ENCODE measurements around the gene CHRNA1. TPM values are rescaled to one million over a fixed set of nuclear protein-coding genes. Genes with fewer than 3 reads are reported as not detected.

Gene CHRNA1
- total and polyA plus RNA-seq, 12 donors: 0.37 TPM; not detected in 11

DNA sequence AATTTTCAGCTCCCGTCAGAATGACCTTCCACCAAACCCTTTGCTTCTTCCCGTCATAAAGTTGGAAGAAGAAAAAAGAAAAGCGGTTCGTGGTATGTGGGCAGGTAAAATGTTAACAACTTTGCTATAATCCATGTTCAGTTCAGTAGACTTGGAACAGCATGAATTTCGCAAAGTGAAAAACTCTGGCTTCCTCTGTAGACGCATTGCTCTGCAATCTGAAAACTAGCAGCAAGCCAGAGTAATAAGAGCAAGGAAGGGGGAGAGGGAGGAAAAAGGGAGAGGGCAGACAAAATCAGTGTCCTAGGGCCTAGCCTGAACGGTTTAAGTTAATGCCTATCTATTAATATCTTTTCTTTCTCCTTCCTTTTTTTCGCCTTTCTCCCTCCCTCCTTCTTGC, 26.7 kb upstream of the CHRNA1 start:
- intact Hi-C loops (cut with DNase I): no loop called here
- DNase-seq: no peak
- H3K4me1 ChIP-seq (replicated peaks in 1 of 2): no peaks in the 10 kb centered on the region
- no peaks in the 10 kb centered on the region for H3K9me3 ChIP-seq (replicated peaks in 1 of 3)
- H3K4me3 ChIP-seq: no peak overlapping the region
- WGBS, 4 donors: 79 to 85% (median 82%) methylated on average over 8 of the region's 8 CpGs
- no peak overlapping the region for H3K27ac ChIP-seq
- TF ChIP-seq POLR2A (IDR thresholded peaks at IDR 0.05): no peak
- TF ChIP-seq, protein P1, sequence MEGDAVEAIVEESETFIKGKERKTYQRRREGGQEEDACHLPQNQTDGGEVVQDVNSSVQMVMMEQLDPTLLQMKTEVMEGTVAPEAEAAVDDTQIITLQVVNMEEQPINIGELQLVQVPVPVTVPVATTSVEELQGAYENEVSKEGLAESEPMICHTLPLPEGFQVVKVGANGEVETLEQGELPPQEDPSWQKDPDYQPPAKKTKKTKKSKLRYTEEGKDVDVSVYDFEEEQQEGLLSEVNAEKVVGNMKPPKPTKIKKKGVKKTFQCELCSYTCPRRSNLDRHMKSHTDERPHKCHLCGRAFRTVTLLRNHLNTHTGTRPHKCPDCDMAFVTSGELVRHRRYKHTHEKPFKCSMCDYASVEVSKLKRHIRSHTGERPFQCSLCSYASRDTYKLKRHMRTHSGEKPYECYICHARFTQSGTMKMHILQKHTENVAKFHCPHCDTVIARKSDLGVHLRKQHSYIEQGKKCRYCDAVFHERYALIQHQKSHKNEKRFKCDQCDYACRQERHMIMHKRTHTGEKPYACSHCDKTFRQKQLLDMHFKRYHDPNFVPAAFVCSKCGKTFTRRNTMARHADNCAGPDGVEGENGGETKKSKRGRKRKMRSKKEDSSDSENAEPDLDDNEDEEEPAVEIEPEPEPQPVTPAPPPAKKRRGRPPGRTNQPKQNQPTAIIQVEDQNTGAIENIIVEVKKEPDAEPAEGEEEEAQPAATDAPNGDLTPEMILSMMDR (IDR thresholded peaks at IDR 0.05): no peak
- no peaks in the 10 kb centered on the region for H3K27me3 ChIP-seq
- H3K36me3 ChIP-seq (replicated peaks in 1 of 2): no peaks in the 10 kb centered on the region

DNA sequence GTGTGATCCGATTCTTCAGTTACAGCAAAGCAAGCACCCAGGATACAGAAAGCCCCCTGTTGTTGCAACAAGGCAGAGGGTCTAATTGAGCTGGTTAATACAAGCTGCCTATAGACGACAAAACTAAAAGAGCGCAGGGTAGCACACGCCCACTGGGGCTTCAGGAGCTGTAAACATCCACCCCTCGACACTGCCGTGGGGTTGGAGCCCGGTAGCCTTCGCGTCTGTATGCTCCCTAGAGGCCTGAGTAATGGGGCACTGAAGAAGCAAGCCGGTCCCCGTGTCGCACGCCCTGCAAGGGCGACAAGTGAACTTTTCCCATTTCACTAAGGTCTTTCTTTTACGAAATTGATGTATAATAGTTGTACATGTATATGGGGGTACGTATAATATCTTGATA, 24.7 kb upstream of the CHRNA1 start:
- Histone ChIP-seq H3K27ac (no peak overlapping the region), H3K4me1 (replicated peaks in 1 of 2) (no peaks in the 10 kb centered on the region), H3K36me3 (replicated peaks in 1 of 2) (no peaks in the 10 kb centered on the region), H3K27me3 (no peaks in the 10 kb centered on the region), H3K9me3 (replicated peaks in 1 of 3) (no peaks in the 10 kb centered on the region), H3K4me3 (no peak overlapping the region)
- DNase-seq: no peak
- intact Hi-C loops (cut with DNase I): no loop called here
- WGBS, 4 donors: 87 to 89% (median 88%) methylated on average over 16 of the region's 16 CpGs
- TF ChIP-seq, protein P1 (IDR thresholded peaks at IDR 0.05): no peak
- no peak for TF ChIP-seq POLR2A (IDR thresholded peaks at IDR 0.05)

DNA sequence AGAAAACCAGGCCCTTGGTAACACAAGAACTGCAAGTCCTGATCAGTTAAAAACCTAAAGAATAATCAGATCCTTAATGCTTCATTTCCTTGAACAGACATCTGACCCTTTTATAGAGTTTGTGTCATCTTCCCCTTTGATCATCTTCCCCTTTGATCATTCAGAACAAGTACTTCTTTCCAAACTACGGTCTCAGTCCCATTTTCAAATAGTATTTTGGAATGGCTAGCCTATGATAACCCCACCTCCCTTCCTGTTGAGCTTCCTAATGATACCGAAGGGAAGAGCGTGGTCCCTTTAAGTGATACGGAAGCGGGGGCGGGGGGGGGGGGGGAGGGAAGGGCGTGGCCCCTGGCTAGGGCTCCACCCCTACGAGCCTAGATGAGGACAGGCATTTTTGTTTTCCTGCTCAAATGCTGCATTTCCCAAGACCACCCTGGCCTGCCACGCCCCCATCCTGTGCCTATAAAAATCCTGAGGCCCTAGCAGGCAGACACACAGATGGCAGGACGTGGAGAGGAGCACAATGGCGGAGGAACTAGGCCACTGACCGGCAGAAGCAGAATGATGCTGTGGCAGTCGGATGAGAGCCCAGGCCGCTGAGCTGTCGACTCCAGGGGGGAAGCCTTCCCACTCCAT, 24.1 kb upstream of the CHRNA1 start:
- no peak overlapping the region for H3K27ac ChIP-seq
- intact Hi-C loops (cut with DNase I): no loop called here
- no peak for DNase-seq
- H3K9me3 ChIP-seq (replicated peaks in 1 of 3): no peaks in the 10 kb centered on the region
- no peaks in the 10 kb centered on the region for H3K27me3 ChIP-seq
- H3K4me3 ChIP-seq: no peak overlapping the region
- H3K36me3 ChIP-seq (replicated peaks in 1 of 2): no peaks in the 10 kb centered on the region
- H3K4me1 ChIP-seq (replicated peaks in 1 of 2): no peaks in the 10 kb centered on the region
- TF ChIP-seq, protein P1 (IDR thresholded peaks at IDR 0.05): no peak
- no peak for TF ChIP-seq POLR2A (IDR thresholded peaks at IDR 0.05)
- 53 to 80% (median 63%) methylated on average over 11 to 15 of the region's 15 CpGs for WGBS, 4 donors

DNA sequence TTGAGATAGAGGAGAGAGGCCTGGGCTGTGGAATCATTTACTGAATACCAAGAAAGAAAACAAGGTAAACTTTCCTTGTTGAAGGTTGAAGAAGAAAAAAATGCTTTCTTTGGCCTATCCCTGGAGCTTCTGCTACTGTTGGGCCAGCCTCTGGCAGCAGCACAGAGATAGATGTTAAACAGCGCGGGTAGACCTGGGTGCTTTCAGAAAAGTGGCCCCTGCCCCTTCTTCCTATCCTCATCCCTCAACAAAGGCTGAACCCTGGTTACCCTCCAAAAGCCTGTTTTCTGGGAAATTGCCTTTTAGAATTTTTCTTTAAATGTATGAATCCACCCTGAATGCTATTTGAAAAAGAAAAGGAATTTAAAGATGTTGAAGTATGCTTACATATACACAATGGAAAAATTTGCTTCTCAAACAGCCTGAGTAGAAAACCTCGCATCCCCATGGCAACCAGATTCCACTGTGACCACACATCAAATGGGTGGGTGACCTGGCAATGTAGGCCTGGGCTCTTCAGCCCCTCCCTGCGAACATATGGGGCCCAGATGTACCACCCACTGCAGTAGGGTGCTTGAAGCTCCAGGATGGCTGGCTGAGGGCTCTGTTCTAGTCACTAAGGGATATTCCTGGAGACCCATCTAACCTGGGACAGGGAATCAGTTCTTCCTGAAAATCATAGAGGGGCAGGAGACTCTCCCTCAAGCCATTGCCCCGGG, 23.4 kb upstream of the CHRNA1 start:
- intact Hi-C loops (cut with DNase I): no loop called here
- H3K9me3 ChIP-seq (replicated peaks in 1 of 3): no peaks in the 10 kb centered on the region
- H3K4me1 ChIP-seq (replicated peaks in 1 of 2): no peaks in the 10 kb centered on the region
- no peak for TF ChIP-seq POLR2A (IDR thresholded peaks at IDR 0.05)
- TF ChIP-seq, protein P1 (IDR thresholded peaks at IDR 0.05): no peak
- H3K4me3 ChIP-seq: no peak overlapping the region
- H3K27me3 ChIP-seq: no peaks in the 10 kb centered on the region
- no peaks in the 10 kb centered on the region for H3K36me3 ChIP-seq (replicated peaks in 1 of 2)
- no peak for DNase-seq
- no peak overlapping the region for H3K27ac ChIP-seq
- WGBS, 4 donors: 81 to 89% (median 85%) methylated on average over 4 to 5 of the region's 5 CpGs

Measured in adrenal gland (tissue), 12 donors.